Measurements from ENCODE around the gene ANO1.

ANO1 gene

DNA sequence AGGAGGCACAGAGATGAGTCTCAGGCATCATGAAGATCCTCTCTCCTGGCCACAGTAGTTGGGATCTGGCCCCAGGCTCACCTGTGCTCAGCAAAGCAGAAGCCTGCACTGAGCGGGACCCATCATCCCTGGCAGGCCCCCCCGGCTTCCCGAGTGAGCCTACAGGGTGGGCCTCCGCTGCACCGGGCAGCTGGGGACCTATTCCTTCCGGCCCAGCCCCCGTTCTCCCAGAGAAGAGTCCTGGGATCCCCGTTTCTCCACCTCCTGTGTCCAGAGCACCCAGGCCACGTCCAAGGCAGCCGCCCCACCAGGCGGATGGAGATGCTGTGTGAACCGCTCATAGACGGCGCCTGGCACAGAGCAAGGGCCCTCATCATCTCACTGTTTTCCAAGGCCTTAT lies 52.5 kb downstream of the ANO1 start:
- Mint-ChIP-seq H3K4me3 (no peak overlapping the region), H3K36me3 (no peaks in the 10 kb centered on the region), H3K27me3 (peaks cover 0 to 7% of the 10 kb centered on the region in 2 donors), H3K9me3 (no peaks in the 10 kb centered on the region), H3K27ac (no peak overlapping the region), H3K4me1 (peaks cover 0 to 1% of the 10 kb centered on the region in 2 donors)
- ATAC-seq (replicated peaks) (no peak), DNase-seq (no peak)

DNA sequence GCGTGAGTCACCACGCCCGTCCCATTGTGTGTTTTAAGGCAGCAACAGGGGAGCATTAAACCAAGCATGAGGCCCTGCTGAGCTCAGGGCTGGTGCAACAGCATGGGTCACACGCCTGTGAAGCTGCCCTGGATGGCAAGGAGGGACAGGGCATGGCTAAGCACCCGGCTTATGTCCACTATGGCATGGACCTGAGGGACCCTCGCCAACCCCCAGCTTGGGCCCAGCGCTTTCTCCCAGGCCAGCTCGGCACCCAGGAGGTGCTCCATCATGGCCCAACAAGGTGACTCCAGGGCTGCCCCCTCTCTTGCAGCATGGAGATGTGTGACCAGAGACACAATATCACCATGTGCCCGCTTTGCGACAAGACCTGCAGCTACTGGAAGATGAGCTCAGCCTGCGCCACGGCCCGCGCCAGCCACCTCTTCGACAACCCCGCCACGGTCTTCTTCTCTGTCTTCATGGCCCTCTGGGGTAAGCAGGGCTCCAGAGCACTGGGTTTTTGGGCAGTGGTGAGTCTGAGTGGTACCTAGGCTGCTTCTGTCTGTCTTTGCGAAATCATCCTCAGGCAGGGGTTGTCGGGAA lies 53.6 kb downstream of the ANO1 start:
- no peak overlapping the region for H3K27ac Mint-ChIP-seq
- no peaks in the 10 kb centered on the region for H3K36me3 Mint-ChIP-seq
- H3K4me3 Mint-ChIP-seq: no peak overlapping the region
- peaks cover 0 to 1% of the 10 kb centered on the region in 2 donors for H3K4me1 Mint-ChIP-seq
- H3K27me3 Mint-ChIP-seq: peaks cover 0 to 9% of the 10 kb centered on the region in 2 donors
- DNase-seq (no peak), ATAC-seq (replicated peaks) (no peak)
- H3K9me3 Mint-ChIP-seq: no peaks in the 10 kb centered on the region

DNA sequence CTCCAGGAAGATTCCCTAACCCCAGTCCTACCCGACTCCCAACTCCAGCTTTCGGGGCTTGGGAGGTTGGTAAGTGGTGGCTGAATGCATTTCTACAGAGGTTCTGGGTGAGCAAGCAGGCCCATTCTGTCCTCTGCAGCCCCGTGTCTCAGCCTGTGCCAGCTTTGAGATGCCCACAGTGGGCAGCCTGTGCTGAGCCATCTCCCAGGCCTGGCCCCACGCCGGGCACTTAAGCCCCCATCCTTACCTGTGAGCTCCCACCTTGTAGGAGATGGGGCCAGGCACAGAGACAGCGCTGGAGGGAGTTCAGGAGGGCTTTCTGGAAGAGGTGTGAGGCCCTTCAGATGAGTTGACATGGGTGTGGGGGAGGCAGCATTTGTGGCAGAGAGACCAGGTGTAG lies 54.5 kb downstream of the ANO1 start:
- DNase-seq: no peak
- Mint-ChIP-seq H3K4me3 (no peak overlapping the region), H3K4me1 (peaks cover 0 to 1% of the 10 kb centered on the region in 2 donors), H3K27me3 (peaks cover 5 to 11% of the 10 kb centered on the region in 2 donors), H3K36me3 (no peaks in the 10 kb centered on the region), H3K9me3 (no peaks in the 10 kb centered on the region), H3K27ac (no peak overlapping the region)
- ATAC-seq (replicated peaks): no peak

- Mint-ChIP-seq H3K27ac (no peak overlapping the region), H3K9me3 (no peaks in the 10 kb centered on the region), H3K4me1 (peaks cover 0 to 1% of the 10 kb centered on the region in 2 donors), H3K36me3 (no peaks in the 10 kb centered on the region), H3K4me3 (no peak overlapping the region), H3K27me3 (peaks cover 9 to 11% of the 10 kb centered on the region in 2 donors)
- ATAC-seq (replicated peaks) (no peak), DNase-seq (no peak)
Measured at GRCh38 chr11:70133771-70134335, 55.7 kb downstream of the ANO1 start.

DNA sequence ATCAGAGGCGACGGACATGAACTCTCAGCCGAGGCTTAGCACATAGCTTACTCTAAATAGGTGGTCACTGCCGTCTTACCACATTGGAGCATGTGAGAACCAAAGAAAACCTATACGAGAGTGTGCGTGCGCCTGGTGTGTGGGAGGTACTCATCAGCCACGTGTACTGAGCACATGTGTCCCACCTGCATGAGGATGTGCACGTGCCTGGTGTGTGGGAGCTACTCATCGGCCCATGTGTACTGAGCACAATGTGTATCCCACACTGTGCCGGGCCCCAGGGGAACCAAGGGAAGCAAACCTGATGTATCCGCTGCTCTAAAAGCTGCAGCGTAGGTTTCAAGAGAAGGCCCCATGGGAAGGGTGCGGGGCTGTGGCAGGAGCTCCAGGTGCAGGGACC lies 56.4 kb downstream of the ANO1 start:
- Mint-ChIP-seq H3K27ac (no peak overlapping the region), H3K27me3 (peaks cover 11 to 16% of the 10 kb centered on the region in 2 donors), H3K9me3 (no peaks in the 10 kb centered on the region), H3K36me3 (no peaks in the 10 kb centered on the region), H3K4me3 (no peak overlapping the region), H3K4me1 (peaks cover 0 to 1% of the 10 kb centered on the region in 2 donors)
- ATAC-seq (replicated peaks): no peak
- DNase-seq: no peak

DNA sequence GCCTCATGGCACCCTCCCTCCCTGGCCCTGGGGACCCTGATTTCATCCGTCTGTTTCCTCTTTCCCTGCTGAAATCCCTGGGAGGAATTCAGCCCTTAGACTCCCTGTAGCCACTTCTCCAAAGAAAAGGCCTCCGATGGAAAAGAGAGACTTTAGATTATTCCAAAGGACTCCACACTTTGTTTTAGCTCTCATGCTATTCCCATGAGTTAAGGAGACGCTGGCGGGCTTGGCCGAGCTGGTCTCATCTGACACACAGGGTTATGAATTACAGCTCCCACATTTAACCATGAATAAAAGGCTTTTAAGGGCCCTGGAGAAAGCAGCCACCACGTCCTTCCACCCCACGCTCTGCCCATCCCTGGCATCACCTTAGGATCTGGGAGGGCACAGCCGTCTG lies 57.0 kb downstream of the ANO1 start:
- H3K9me3 Mint-ChIP-seq: no peaks in the 10 kb centered on the region
- DNase-seq (no peak), ATAC-seq (replicated peaks) (no peak)
- H3K4me3 Mint-ChIP-seq: no peak overlapping the region
- H3K27ac Mint-ChIP-seq: no peak overlapping the region
- peaks cover 0 to 1% of the 10 kb centered on the region in 2 donors for H3K4me1 Mint-ChIP-seq
- peaks cover 11 to 22% of the 10 kb centered on the region in 2 donors for H3K27me3 Mint-ChIP-seq
- no peaks in the 10 kb centered on the region for H3K36me3 Mint-ChIP-seq

- H3K36me3 Mint-ChIP-seq: no peaks in the 10 kb centered on the region
- no peaks in the 10 kb centered on the region for H3K9me3 Mint-ChIP-seq
- no peak overlapping the region for H3K4me3 Mint-ChIP-seq
- ATAC-seq (replicated peaks) (no peak), DNase-seq (no peak)
- peaks cover 11 to 27% of the 10 kb centered on the region in 2 donors for H3K27me3 Mint-ChIP-seq
- no peak overlapping the region for H3K27ac Mint-ChIP-seq
- H3K4me1 Mint-ChIP-seq: peaks cover 0 to 1% of the 10 kb centered on the region in 2 donors
Measured at GRCh38 chr11:70135625-70136059, 57.5 kb downstream of the ANO1 start.

GRCh38 chr11:70137383-70137782 lies 59.3 kb downstream of the ANO1 start:
- Mint-ChIP-seq H3K4me3 (no peak overlapping the region), H3K9me3 (no peaks in the 10 kb centered on the region), H3K36me3 (no peaks in the 10 kb centered on the region), H3K27ac (no peak overlapping the region), H3K27me3 (peaks cover 28 to 44% of the 10 kb centered on the region in 2 donors), H3K4me1 (peaks cover 1 to 6% of the 10 kb centered on the region in 2 donors)
- ATAC-seq (replicated peaks): no peak
- DNase-seq: no peak

DNA sequence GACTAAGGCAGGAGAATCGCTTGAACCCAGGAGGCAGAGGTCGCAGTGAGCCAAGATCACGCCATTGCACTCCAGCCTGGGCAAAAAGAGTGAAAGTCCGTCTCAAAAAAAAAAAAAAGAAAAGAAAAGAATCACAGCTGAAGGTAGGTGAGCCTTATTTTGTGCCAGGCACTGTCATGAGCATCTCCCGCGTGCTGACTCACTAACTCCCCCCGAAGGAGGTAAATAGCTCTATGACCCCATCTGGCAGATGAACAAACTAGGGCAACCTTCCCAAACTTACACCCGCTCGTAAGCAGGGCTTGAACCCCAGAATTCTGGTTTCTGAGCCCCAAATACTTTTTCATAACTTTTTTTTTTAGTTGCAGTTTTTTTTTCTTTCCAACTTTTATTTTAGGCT lies 60.3 kb downstream of the ANO1 start:
- no peak overlapping the region for H3K4me3 Mint-ChIP-seq
- no peak overlapping the region for H3K27ac Mint-ChIP-seq
- no peak for DNase-seq
- H3K27me3 Mint-ChIP-seq: peaks cover 38 to 55% of the 10 kb centered on the region in 2 donors
- no peaks in the 10 kb centered on the region for H3K36me3 Mint-ChIP-seq
- no peak for ATAC-seq (replicated peaks)
- peaks cover 1 to 6% of the 10 kb centered on the region in 2 donors for H3K4me1 Mint-ChIP-seq
- no peaks in the 10 kb centered on the region for H3K9me3 Mint-ChIP-seq

DNA sequence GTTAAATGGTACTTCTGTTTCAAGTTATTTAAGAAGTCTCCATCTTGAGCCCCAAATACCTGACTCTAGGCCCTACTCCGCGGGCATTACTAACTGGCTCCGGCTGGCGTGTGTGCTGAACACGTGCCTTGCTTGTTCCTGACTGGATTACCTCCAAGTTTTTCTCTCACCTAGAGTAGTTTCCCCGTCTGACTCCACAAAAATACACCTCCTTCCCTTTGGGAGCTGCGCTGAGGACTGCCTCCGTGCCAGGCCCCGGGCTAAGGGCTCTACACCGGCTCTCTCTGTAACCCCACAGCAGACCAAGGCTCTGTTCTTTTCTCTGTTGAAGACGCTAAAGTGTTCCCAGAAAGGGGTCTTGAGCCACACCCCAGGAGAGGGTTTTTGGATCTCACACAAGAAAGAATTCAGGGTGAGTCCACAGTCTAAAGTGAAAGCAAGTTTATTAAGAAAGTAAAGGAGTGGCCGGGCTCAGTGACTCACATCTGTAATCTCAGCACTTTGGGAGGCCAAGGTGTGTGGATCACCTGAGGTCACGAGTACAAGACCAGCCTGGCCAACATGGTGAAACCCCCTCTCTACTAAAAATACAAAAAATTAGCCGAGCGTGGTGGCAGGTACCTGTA lies 61.8 kb downstream of the ANO1 start:
- H3K27ac Mint-ChIP-seq: no peak overlapping the region
- H3K27me3 Mint-ChIP-seq: peaks cover 42 to 68% of the 10 kb centered on the region in 2 donors
- H3K9me3 Mint-ChIP-seq: no peaks in the 10 kb centered on the region
- H3K4me1 Mint-ChIP-seq: peaks cover 0 to 6% of the 10 kb centered on the region in 2 donors
- DNase-seq (no peak), ATAC-seq (replicated peaks) (no peak)
- no peaks in the 10 kb centered on the region for H3K36me3 Mint-ChIP-seq
- H3K4me3 Mint-ChIP-seq: no peak overlapping the region

DNA sequence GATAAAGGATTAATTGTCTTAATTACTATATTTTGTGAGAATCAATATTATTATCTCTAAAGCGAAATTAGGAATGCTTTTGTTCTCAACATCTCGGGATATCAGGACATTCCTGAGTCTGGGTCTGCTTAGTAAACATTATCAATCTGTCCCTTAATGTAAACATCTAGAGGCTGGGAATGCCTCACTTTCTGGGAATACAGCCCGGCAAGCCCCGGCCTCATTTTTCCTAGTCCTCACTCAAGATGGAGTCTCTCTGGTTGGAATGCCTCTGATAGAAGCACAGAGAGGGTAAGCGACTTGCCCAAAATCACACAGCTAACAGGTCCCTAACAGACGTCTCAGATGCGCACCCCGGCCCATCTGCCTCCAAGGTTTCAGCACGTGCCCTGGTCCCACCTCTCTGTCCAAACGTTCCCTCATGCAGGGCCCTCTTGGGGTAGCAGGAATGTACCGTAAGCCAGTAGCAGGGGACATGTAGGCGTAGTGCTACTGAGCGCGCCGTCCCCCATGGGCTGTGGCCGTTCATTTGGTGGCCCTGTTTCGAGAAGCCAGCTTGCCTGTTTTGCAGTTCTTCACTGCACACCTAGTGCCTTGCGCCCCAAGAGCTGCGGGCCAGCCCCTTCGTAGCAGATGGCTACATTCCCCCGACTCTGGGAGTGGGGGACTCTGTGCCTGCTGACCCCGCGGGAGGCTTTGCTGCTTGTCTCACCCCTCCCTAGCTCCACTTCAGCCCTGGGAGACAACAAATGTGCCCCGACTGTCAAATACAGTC lies 62.8 kb downstream of the ANO1 start:
- Mint-ChIP-seq H3K4me1 (peaks cover 0 to 6% of the 10 kb centered on the region in 2 donors), H3K27me3 (peaks cover 43 to 70% of the 10 kb centered on the region in 2 donors), H3K4me3 (no peak overlapping the region), H3K27ac (peak overlapping the region; percentile 51), H3K9me3 (no peaks in the 10 kb centered on the region), H3K36me3 (no peaks in the 10 kb centered on the region)
- ATAC-seq (replicated peaks) (no peak), DNase-seq (no peak)

GRCh38 chr11:70141486-70142220 lies 63.5 kb downstream of the ANO1 start:
- Mint-ChIP-seq H3K27me3 (peaks cover 47 to 77% of the 10 kb centered on the region in 2 donors), H3K4me3 (no peak overlapping the region)
- no peak for ATAC-seq (replicated peaks)

DNA sequence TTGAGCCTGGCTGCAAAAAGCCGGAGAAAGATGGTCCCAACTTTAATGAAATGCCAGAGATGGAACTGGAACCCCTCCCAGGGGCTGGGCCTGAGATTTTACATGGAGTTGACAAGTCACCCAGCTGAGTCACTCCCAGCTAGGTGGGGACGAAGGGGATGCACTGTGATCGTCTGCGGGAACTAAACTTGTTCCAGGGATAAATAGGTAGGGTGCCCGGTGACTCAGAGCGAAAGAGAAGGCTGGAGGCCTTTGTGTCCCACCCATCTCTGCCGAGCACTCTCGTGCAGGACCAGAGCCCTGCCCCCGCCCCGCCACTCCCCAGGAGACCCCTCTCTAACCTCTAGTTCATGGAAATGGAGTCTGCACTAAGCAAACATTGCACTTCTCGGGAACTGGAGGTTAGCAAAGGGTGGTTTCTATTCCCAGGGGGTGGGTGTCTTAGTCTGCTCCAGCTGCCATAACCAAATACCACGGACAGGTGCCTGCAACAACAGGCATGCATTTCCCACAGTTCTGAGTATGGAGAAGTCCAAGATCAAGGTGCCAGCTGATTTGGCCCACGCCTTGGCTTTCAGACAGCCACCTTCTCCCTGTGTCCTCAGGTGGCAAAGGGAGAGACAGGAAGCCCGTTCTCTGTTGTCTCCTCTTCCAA lies 64.2 kb downstream of the ANO1 start:
- DNase-seq (no peak), ATAC-seq (replicated peaks) (no peak)
- Mint-ChIP-seq H3K9me3 (no peaks in the 10 kb centered on the region), H3K4me1 (peaks cover 0 to 6% of the 10 kb centered on the region in 2 donors), H3K27me3 (peaks cover 49 to 81% of the 10 kb centered on the region in 2 donors), H3K27ac (no peak overlapping the region), H3K36me3 (no peaks in the 10 kb centered on the region), H3K4me3 (no peak overlapping the region)

More at GRCh38 chr11:70141486-70142220, 63.5 kb downstream of the ANO1 start:
- no peaks in the 10 kb centered on the region for H3K9me3 Mint-ChIP-seq
- H3K27ac Mint-ChIP-seq: peak overlapping the region; percentile 51
- DNase-seq: no peak
- H3K4me1 Mint-ChIP-seq: peaks cover 0 to 6% of the 10 kb centered on the region in 2 donors
- H3K36me3 Mint-ChIP-seq: no peaks in the 10 kb centered on the region
